ENCODE data around the gene C1QTNF4. TPM values are rescaled to one million over a fixed set of nuclear protein-coding genes. Genes with fewer than 3 reads are reported as not detected.

C1QTNF4 gene
- total and polyA plus RNA-seq, 9 of the 15 experiments (the other 6 are each of a cell fraction or from before 2014, with no cell fraction given) = not detected

DNA sequence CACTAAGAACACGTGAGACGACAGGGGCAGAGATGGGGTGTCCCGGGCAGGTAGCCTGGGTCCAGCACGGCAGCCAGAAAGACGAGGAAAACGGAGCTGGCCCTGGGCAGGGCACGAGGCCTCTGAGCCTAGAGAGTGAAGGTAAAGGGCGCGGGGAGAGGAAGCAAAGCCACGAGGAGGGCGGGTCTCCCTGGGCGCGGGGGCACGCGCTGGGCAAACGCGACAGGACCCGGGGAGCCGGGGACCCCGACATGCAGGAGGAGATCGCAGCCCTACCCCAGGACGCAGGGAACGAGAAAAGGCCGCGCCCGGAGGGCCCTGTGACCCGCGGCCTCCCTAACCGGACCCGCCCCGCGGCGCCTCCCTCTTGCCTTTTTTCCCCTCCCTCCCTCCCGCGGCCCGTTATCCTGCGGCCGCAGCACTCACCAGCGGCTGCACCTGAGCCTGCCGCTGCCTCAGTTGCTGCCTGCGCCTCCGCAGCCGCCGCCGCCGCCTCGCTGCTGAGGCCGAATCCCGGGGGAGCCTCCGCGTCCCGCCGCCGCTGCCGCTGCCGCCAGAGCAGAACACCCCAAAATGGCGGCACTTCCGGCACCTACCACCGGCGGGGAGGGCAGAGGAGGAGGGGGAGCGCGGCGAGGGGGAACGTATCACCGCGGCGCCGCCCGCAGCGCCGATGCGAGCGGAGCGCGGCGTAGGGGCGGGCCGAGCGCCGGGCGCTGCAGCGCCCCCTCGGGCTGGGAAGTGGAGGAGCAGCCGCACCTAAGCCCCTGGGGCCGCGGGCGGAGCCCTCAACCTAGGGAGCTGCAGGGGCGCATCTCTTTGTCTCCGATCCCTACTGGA lies 41.4 kb downstream of the C1QTNF4 start, which contains the start of gene CELF1 (continued):
- TF ChIP-seq, protein P1, sequence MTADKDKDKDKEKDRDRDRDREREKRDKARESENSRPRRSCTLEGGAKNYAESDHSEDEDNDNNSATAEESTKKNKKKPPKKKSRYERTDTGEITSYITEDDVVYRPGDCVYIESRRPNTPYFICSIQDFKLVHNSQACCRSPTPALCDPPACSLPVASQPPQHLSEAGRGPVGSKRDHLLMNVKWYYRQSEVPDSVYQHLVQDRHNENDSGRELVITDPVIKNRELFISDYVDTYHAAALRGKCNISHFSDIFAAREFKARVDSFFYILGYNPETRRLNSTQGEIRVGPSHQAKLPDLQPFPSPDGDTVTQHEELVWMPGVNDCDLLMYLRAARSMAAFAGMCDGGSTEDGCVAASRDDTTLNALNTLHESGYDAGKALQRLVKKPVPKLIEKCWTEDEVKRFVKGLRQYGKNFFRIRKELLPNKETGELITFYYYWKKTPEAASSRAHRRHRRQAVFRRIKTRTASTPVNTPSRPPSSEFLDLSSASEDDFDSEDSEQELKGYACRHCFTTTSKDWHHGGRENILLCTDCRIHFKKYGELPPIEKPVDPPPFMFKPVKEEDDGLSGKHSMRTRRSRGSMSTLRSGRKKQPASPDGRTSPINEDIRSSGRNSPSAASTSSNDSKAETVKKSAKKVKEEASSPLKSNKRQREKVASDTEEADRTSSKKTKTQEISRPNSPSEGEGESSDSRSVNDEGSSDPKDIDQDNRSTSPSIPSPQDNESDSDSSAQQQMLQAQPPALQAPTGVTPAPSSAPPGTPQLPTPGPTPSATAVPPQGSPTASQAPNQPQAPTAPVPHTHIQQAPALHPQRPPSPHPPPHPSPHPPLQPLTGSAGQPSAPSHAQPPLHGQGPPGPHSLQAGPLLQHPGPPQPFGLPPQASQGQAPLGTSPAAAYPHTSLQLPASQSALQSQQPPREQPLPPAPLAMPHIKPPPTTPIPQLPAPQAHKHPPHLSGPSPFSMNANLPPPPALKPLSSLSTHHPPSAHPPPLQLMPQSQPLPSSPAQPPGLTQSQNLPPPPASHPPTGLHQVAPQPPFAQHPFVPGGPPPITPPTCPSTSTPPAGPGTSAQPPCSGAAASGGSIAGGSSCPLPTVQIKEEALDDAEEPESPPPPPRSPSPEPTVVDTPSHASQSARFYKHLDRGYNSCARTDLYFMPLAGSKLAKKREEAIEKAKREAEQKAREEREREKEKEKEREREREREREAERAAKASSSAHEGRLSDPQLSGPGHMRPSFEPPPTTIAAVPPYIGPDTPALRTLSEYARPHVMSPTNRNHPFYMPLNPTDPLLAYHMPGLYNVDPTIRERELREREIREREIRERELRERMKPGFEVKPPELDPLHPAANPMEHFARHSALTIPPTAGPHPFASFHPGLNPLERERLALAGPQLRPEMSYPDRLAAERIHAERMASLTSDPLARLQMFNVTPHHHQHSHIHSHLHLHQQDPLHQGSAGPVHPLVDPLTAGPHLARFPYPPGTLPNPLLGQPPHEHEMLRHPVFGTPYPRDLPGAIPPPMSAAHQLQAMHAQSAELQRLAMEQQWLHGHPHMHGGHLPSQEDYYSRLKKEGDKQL (CRISPR knock-in tag; IDR thresholded peaks at IDR 0.05; ENCODE audit: borderline replicate concordance) = no peak
- TF ChIP-seq GATAD2B (IDR thresholded peaks at IDR 0.05; ENCODE audit: borderline replicate concordance) (0 out of 2 replicates have a peak, but pooled peaks have one; percentile 48), STAT5A (IDR thresholded peaks at IDR 0.05; ENCODE audit: borderline replicate concordance, low read length) (no peak), KDM2B (CRISPR knock-in tag; IDR thresholded peaks at IDR 0.05) (no peak), LEF1 (IDR thresholded peaks at IDR 0.05) (no peak), TEAD2 (tag; IDR thresholded peaks at IDR 0.05) (no peak), ZNF431 (CRISPR knock-in tag; IDR thresholded peaks at IDR 0.05) (no peak), EGR1 (conservative IDR thresholded peaks at IDR 0.05) (no peak), HMG20A (CRISPR knock-in tag; conservative IDR thresholded peaks at IDR 0.05) (no peak), ZNF444 (CRISPR knock-in tag; IDR thresholded peaks at IDR 0.05) (0 out of 2 replicates have a peak, but pooled peaks have one; percentile 49)
- TF ChIP-seq, protein P2, sequence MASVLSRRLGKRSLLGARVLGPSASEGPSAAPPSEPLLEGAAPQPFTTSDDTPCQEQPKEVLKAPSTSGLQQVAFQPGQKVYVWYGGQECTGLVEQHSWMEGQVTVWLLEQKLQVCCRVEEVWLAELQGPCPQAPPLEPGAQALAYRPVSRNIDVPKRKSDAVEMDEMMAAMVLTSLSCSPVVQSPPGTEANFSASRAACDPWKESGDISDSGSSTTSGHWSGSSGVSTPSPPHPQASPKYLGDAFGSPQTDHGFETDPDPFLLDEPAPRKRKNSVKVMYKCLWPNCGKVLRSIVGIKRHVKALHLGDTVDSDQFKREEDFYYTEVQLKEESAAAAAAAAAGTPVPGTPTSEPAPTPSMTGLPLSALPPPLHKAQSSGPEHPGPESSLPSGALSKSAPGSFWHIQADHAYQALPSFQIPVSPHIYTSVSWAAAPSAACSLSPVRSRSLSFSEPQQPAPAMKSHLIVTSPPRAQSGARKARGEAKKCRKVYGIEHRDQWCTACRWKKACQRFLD (CRISPR knock-in tag; IDR thresholded peaks at IDR 0.05) = no peak
- TF ChIP-seq, protein P3, sequence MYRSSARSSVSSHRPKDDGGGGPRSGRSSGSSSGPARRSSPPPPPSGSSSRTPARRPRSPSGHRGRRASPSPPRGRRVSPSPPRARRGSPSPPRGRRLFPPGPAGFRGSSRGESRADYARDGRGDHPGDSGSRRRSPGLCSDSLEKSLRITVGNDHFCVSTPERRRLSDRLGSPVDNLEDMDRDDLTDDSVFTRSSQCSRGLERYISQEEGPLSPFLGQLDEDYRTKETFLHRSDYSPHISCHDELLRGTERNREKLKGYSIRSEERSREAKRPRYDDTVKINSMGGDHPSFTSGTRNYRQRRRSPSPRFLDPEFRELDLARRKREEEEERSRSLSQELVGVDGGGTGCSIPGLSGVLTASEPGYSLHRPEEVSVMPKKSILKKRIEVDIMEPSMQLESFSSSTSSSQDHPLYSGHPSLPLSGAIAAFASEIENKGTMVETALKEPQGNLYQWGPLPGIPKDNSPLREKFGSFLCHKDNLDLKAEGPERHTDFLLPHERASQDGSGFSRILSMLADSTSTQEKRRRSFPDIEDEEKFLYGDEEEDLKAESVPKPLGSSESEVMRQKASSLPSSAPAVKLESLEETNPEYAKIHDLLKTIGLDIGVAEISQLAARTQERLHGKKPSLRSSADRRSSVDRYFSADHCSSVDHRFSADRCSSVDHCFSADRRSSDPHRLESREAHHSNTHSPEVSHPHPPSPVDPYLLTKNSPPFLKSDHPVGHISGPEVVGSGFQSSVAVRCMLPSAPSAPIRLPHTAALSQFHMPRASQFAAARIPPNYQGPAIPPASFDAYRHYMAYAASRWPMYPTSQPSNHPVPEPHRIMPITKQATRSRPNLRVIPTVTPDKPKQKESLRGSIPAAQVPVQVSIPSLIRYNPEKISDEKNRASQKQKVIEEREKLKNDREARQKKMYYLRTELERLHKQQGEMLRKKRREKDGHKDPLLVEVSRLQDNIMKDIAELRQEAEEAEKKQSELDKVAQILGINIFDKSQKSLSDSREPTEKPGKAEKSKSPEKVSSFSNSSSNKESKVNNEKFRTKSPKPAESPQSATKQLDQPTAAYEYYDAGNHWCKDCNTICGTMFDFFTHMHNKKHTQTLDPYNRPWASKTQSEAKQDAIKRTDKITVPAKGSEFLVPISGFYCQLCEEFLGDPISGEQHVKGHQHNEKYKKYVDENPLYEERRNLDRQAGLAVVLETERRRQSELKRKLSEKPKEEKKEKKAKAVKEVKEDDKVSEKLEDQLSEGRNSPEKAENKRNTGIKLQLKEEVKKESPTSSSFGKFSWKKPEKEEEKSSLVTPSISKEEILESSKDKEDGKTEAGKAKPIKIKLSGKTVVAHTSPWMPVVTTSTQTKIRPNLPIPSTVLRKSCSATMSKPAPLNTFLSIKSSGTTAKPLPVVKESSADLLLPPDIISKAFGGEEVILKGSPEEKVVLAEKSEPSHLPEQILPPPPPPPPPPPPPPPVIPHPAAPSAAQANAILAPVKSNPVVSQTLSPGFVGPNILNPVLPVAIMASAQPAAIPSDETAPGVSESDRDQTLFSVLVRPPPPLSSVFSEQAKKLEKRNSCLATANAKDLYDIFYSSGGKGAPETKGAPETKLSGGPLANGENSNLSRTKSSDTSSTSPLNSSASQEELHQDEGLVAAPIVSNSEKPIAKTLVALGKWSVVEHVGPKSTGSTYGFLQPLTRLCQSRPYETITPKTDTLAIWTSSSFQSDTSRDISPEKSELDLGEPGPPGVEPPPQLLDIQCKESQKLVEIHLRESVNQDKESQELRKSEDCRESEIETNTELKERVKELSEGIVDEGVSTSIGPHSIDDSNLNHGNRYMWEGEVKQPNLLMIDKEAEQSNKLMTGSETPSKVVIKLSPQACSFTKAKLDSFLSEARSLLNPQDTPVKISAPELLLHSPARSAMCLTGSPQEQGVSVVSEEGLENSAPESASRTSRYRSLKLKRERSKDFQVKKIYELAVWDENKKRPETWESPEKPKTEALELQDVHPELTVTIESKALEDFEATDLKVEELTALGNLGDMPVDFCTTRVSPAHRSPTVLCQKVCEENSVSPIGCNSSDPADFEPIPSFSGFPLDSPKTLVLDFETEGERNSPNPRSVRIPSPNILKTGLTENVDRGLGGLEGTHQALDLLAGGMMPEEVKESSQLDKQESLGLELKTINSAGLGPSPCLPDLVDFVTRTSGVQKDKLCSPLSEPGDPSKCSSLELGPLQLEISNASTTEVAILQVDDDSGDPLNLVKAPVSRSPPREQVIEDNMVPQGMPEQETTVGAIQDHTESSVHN (IDR thresholded peaks at IDR 0.05; ENCODE audit: borderline replicate concordance in 1 of 2, low read depth in 1 of 2) = no peak

All from K562 (cell line).